Activated CD8-positive, alpha-beta T cell treated with anti-CD3 and anti-CD28 coated beads for 36 hours (primary cell): Measurements from ENCODE around the gene TNNI3. TPM values are rescaled to one million over a fixed set of nuclear protein-coding genes. Genes with fewer than 3 reads are reported as not detected.

Source experiments
- ATAC-seq: fragments of 200-7000 bp; cut with Tn5 transposase; one replicate; pipeline ENCODE4 v1.10.0; 2021; ENCODE audit warnings: mild to moderate bottlenecking, moderate library complexity
- CTCF ChIA-PET: fragments of 350-600 bp; sonication (Branson Sonifier 250); formaldehyde crosslinking; loops from one replicate; lab custom pipeline; 2021; ENCODE audit warnings: antibody characterized with exemption; lab: Charles Lee
- POLR2A ChIA-PET: fragments of 350-600 bp; sonication (Branson Sonifier 250); formaldehyde crosslinking; loops from one replicate; lab custom pipeline; 2021; ENCODE audit warnings: antibody characterized with exemption; lab: Charles Lee
- DNase-seq: peaks from one replicate; pipeline ENCODE4 v3.0.0-alpha.2; 2020
- H3K27ac Mint-ChIP-seq: one replicate; pipeline ENCODE4 v1.8.0; 2021; ENCODE audit warnings: mild to moderate bottlenecking, mixed read lengths
- H3K27me3 Mint-ChIP-seq: one replicate; pipeline ENCODE4 v1.8.0; 2021; ENCODE audit warnings: mixed read lengths
- H3K36me3 Mint-ChIP-seq: one replicate; pipeline ENCODE4 v1.8.0; 2021; ENCODE audit warnings: low read depth, mixed read lengths
- H3K4me1 Mint-ChIP-seq: one replicate; pipeline ENCODE4 v1.8.0; 2021; ENCODE audit warnings: low read depth, mixed read lengths
- H3K4me3 Mint-ChIP-seq: one replicate; pipeline ENCODE4 v1.8.0; 2021; ENCODE audit warnings: mild to moderate bottlenecking, moderate library complexity, mixed read lengths
- H3K9me3 Mint-ChIP-seq: one replicate; pipeline ENCODE4 v1.8.0; 2021; ENCODE audit warnings: mixed read lengths
- CTCF ChIP-seq: fragments of 200-600 bp; IDR thresholded peaks from one replicate; pipeline ENCODE4 v1.8.0; 2022; ENCODE audit warnings: antibody characterized with exemption, mild to moderate bottlenecking
- intact Hi-C: fragments of 100-400 bp; cut with micrococcal nuclease; formaldehyde crosslinking; loops from one replicate; pipeline ENCODE4 v1.10.0; 2022
- total RNA-seq, 2 experiments: library from RNA; stranded (reverse); gene quantifications; one replicate each; pipeline ENCODE4 v1.2.3, GENCODE V29; 2021

Gene TNNI3
- total RNA-seq, 2 experiments from 2014 or later, result not detected

GRCh38 chr19:55131421-55131820 is 26.1 kb downstream of the TNNI3 start:
- ChIA-PET CTCF (no interaction called here), POLR2A (no interaction called here)
- intact Hi-C loops, result no loop called here
- TF ChIP-seq CTCF, result no peak
- H3K4me3 Mint-ChIP-seq, result no peak overlapping the region
- no peaks in the 10 kb centered on the region for H3K36me3 Mint-ChIP-seq
- DNase-seq (no peak), ATAC-seq (no peak)
- no peak overlapping the region for H3K27ac Mint-ChIP-seq
- H3K4me1 Mint-ChIP-seq, result no peaks in the 10 kb centered on the region
- peaks cover 35% of the 10 kb centered on the region for H3K27me3 Mint-ChIP-seq
- no peaks in the 10 kb centered on the region for H3K9me3 Mint-ChIP-seq

- H3K9me3 Mint-ChIP-seq, result no peaks in the 10 kb centered on the region
- peak overlapping the region; percentile 89 for H3K4me3 Mint-ChIP-seq
- POLR2A ChIA-PET, result interaction anchor here (0.7 kb wide), 1 partner anchor 1540 kb away, joined by 4 read pairs; no protein-coding TSS in a partner anchor
- no peak for TF ChIP-seq CTCF
- CTCF ChIA-PET, result interaction anchor here (1.2 to 1.3 kb wide), 2 partner anchors 22 to 41 kb away, joined by 3 read pairs; no protein-coding TSS in a partner anchor
- H3K4me1 Mint-ChIP-seq, result peaks cover 24% of the 10 kb centered on the region
- peaks cover 7% of the 10 kb centered on the region for H3K27me3 Mint-ChIP-seq
- H3K27ac Mint-ChIP-seq, result peak overlapping the region; percentile 93
- peaks cover 6% of the 10 kb centered on the region for H3K36me3 Mint-ChIP-seq
- peak; percentile 28 for DNase-seq
- intact Hi-C loops, result no loop called here
- ATAC-seq, result no peak
Observed at GRCh38 chr19:55119053-55119452, 38.5 kb downstream of the TNNI3 start.

GRCh38 chr19:55118401-55118991 is 39.0 kb downstream of the TNNI3 start:
- DNase-seq (peak; percentile 50), ATAC-seq (no peak)
- ChIA-PET POLR2A (interaction anchor here (0.9 kb wide), 1 partner anchor 34 kb away, joined by 4 read pairs; no protein-coding TSS in a partner anchor), CTCF (interaction anchor here (1.0 to 1.7 kb wide), 5 partner anchors 14 to 385 kb away, joined by 3 to 5 read pairs (median 3); no protein-coding TSS in a partner anchor)
- Mint-ChIP-seq H3K36me3 (peaks cover 6% of the 10 kb centered on the region), H3K4me3 (peak overlapping the region; percentile 89), H3K27me3 (peaks cover 3% of the 10 kb centered on the region), H3K9me3 (no peaks in the 10 kb centered on the region), H3K4me1 (peaks cover 24% of the 10 kb centered on the region), H3K27ac (peak overlapping the region; percentile 93)
- intact Hi-C loops, result no loop called here
- no peak for TF ChIP-seq CTCF

GRCh38 chr19:55117663-55118391 is 39.7 kb downstream of the TNNI3 start:
- DNase-seq (peak; percentile 99), ATAC-seq (peak; percentile 96)
- H3K4me3 Mint-ChIP-seq, result peak overlapping the region; percentile 89
- peaks cover 6% of the 10 kb centered on the region for H3K36me3 Mint-ChIP-seq
- intact Hi-C loops, result no loop called here
- POLR2A ChIA-PET, result interaction anchor here (0.9 to 1.9 kb wide), 4 partner anchors 23 to 142 kb away, joined by 4 to 6 read pairs (median 4); partner anchors contain the start of gene PPP6R1
- TF ChIP-seq CTCF, result no peak
- H3K27ac Mint-ChIP-seq, result peak overlapping the region; percentile 93
- peaks cover 24% of the 10 kb centered on the region for H3K4me1 Mint-ChIP-seq
- peaks cover 3% of the 10 kb centered on the region for H3K27me3 Mint-ChIP-seq
- CTCF ChIA-PET, result interaction anchor here (0.7 to 1.7 kb wide), 7 partner anchors 15 to 386 kb away, joined by 3 to 5 read pairs (median 3); no protein-coding TSS in a partner anchor
- H3K9me3 Mint-ChIP-seq, result no peaks in the 10 kb centered on the region
